ENCODE measurements around the gene NEK9. TPM values are rescaled to one million over a fixed set of nuclear protein-coding genes. Genes with fewer than 3 reads are reported as not detected.

The NEK9 gene
- total RNA-seq, 2 donors from 2014 or later, result 26.4 to 38.4 TPM

DNA sequence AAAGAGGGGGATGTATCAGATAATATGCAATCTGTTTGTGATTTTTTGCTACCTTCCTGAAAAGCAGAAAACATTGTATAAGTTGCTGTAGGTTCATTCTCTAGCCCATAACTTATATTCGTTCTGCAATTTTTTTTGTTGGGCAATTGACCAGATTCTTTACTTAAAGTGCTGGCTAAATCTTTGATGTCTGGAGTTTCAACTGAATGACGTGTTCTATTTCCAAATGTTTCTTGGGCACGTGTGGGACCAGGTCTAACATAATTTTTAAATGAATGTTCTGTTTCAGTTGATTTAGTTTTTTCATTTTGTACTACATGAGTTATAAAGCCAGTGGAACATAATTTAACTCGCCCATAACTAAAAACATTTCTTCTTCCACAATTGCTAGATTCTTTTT is 79.3 kb downstream of the NEK9 start:
- no peak for DNase-seq
- ATAC-seq, result no peak
- 82 to 84% methylated on average over 4 of the region's 4 CpGs for WGBS, 2 donors
- TF ChIP-seq POLR2A (IDR thresholded peaks at IDR 0.05), result no peak
- TF ChIP-seq, protein P1, sequence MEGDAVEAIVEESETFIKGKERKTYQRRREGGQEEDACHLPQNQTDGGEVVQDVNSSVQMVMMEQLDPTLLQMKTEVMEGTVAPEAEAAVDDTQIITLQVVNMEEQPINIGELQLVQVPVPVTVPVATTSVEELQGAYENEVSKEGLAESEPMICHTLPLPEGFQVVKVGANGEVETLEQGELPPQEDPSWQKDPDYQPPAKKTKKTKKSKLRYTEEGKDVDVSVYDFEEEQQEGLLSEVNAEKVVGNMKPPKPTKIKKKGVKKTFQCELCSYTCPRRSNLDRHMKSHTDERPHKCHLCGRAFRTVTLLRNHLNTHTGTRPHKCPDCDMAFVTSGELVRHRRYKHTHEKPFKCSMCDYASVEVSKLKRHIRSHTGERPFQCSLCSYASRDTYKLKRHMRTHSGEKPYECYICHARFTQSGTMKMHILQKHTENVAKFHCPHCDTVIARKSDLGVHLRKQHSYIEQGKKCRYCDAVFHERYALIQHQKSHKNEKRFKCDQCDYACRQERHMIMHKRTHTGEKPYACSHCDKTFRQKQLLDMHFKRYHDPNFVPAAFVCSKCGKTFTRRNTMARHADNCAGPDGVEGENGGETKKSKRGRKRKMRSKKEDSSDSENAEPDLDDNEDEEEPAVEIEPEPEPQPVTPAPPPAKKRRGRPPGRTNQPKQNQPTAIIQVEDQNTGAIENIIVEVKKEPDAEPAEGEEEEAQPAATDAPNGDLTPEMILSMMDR (IDR thresholded peaks at IDR 0.05), result no peak
- Histone ChIP-seq H3K4me1 (peaks cover 34% of the 10 kb centered on the region), H3K36me3 (replicated peaks in 1 of 2; ENCODE audit: insufficient read depth in 1 of 2, low read depth in 2 of 2) (no peaks in the 10 kb centered on the region), H3K27ac (no peak overlapping the region), H3K9me3 (no peaks in the 10 kb centered on the region), H3K4me3 (no peak overlapping the region), H3K27me3 (no peaks in the 10 kb centered on the region)
- intact Hi-C loops (cut with DNase I), result no loop called here

DNA sequence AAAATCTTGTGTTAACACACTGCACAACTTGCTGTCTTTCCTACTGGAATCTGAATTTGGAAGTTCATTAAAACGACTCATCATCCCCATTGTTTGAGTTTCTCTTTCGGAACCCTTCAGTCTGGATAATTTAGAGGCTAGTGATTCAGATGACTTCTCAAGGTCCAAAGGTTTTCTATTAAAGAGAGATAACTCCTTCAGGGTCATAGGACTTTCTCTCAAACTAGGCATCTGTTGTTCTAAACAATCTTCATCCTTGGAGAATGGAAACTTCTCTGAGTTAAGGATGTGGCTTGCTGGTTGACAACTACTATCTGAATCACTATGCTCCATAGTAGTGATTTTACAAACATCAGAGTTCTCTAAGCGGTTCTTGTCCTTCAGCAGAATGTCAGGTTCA is 79.9 kb downstream of the NEK9 start:
- TF ChIP-seq, protein P1 (IDR thresholded peaks at IDR 0.05), result no peak
- no peak for TF ChIP-seq POLR2A (IDR thresholded peaks at IDR 0.05)
- H3K27me3 ChIP-seq, result no peaks in the 10 kb centered on the region
- H3K9me3 ChIP-seq, result no peaks in the 10 kb centered on the region
- H3K27ac ChIP-seq, result no peak overlapping the region
- intact Hi-C loops (cut with DNase I), result no loop called here
- 83 to 91% methylated on average over 3 of the region's 3 CpGs for WGBS, 2 donors
- DNase-seq (no peak), ATAC-seq (no peak)
- peaks cover 40% of the 10 kb centered on the region for H3K4me1 ChIP-seq
- no peak overlapping the region for H3K4me3 ChIP-seq
- H3K36me3 ChIP-seq (replicated peaks in 1 of 2; ENCODE audit: insufficient read depth in 1 of 2, low read depth in 2 of 2), result no peaks in the 10 kb centered on the region

DNA sequence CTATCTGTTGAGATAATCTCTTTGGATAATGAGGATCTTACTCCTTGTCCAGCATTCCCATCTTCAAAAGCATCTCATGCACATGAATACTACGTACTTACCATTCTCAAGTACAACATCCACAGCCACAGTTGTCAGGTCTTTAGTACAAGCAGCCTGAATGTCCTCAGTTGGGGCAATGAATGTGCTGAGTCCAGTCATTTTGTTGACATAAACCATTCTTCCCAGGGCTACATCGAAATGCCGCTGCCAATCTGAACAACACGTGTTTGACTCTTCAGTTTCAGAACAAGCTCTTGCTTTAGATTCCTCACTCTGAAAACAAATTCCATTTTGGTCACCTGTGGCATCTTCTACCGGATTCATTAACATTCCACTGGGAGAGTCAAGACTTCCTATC is 80.6 kb downstream of the NEK9 start:
- WGBS, 2 donors, result 85 to 86% methylated on average over 5 of the region's 5 CpGs
- ATAC-seq, result no peak

DNA sequence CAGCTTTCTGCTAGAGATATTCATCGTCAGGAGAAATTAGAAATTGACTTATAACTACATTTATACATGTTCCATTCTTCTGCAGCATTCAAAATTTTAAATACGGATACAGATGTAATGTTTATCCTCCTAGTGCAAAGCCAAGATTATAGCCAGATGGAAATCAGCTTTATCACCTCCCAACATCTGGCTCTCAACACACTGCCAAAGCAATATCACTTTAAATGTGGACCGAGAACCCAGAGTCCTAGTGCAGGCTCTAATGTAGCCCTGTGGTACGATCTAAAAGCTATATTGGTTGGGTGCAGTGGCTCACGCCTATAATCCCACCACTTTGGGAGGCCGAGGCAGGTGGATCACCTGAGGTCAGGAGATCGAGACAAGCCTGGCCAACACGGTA is 82.1 kb downstream of the NEK9 start:
- intact Hi-C loops (cut with DNase I), result no loop called here
- Histone ChIP-seq H3K4me1 (peaks cover 39% of the 10 kb centered on the region), H3K27me3 (no peaks in the 10 kb centered on the region), H3K27ac (no peak overlapping the region), H3K36me3 (replicated peaks in 1 of 2; ENCODE audit: insufficient read depth in 1 of 2, low read depth in 2 of 2) (no peaks in the 10 kb centered on the region), H3K9me3 (no peaks in the 10 kb centered on the region), H3K4me3 (no peak overlapping the region)
- TF ChIP-seq, protein P1 (IDR thresholded peaks at IDR 0.05), result no peak
- TF ChIP-seq POLR2A (IDR thresholded peaks at IDR 0.05), result no peak
- 71 to 78% methylated on average over 8 of the region's 8 CpGs for WGBS, 2 donors
- DNase-seq (no peak), ATAC-seq (no peak)

More for the DNA sequence above, 80.6 kb downstream of the NEK9 start:
- Histone ChIP-seq H3K27ac (no peak overlapping the region), H3K4me3 (no peak overlapping the region), H3K36me3 (replicated peaks in 1 of 2; ENCODE audit: insufficient read depth in 1 of 2, low read depth in 2 of 2) (no peaks in the 10 kb centered on the region), H3K27me3 (no peaks in the 10 kb centered on the region), H3K9me3 (no peaks in the 10 kb centered on the region), H3K4me1 (peaks cover 46% of the 10 kb centered on the region)
- TF ChIP-seq, protein P1 (IDR thresholded peaks at IDR 0.05), result no peak
- TF ChIP-seq POLR2A (IDR thresholded peaks at IDR 0.05), result no peak
- intact Hi-C loops (cut with DNase I), result no loop called here
- no peak for DNase-seq

DNA sequence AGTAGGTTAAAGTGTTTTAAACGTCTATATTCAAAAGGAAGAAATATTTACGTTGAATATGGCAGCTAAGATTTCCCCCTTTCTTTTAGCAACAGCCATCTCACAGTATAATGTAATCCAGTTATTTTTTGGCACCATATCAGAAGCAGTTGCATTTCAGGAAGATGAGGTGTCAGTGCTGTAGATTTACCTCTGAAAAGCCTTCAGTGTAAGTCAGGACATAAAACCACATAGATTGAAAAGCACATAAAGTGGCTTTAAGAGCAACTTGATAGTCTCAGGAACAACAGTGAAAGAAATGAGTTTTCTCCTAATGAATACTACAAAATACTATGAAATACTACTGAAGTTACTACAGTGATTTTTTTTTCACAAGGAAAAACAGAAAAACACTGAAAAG is 82.5 kb downstream of the NEK9 start:
- intact Hi-C loops (cut with DNase I), result no loop called here
- no peak overlapping the region for H3K27ac ChIP-seq
- H3K4me1 ChIP-seq, result peaks cover 35% of the 10 kb centered on the region
- H3K4me3 ChIP-seq, result no peak overlapping the region
- TF ChIP-seq POLR2A (IDR thresholded peaks at IDR 0.05), result no peak
- TF ChIP-seq, protein P1 (IDR thresholded peaks at IDR 0.05), result no peak
- H3K9me3 ChIP-seq, result no peaks in the 10 kb centered on the region
- H3K27me3 ChIP-seq, result no peaks in the 10 kb centered on the region
- WGBS, 2 donors, result 29 to 53% methylated on average over 2 of the region's 2 CpGs
- ATAC-seq (no peak), DNase-seq (no peak)
- no peaks in the 10 kb centered on the region for H3K36me3 ChIP-seq (replicated peaks in 1 of 2; ENCODE audit: insufficient read depth in 1 of 2, low read depth in 2 of 2)

Data from body of pancreas (tissue), 4 donors.